BJ (cell line): ENCODE results near the gene SLC6A9. TPM values are rescaled to one million over a fixed set of nuclear protein-coding genes. Genes with fewer than 3 reads are reported as not detected.

Experiments used
- CTCF ChIA-PET: fragments of 350-600 bp; formaldehyde crosslinking; extraction: SDS; loops from one replicate; lab custom pipeline; 2021; ENCODE audit warnings: antibody characterized with exemption, inconsistent platforms; lab: Yijun Ruan, JAX
- POLR2A ChIA-PET: fragments of 300-600 bp; sonication (Branson Sonifier 250); formaldehyde crosslinking; extraction: SDS; loops from one replicate; lab custom pipeline; 2021; ENCODE audit warnings: antibody characterized with exemption; lab: Charles Lee
- DNase-seq: peaks from one replicate; pipeline ENCODE4 v3.0.0-alpha.2; 2011; ENCODE audit warnings: low read depth
- H3K27me3 ChIP-seq: 2 replicates; pipeline ENCODE4 v1.6.0; 2011; ENCODE audit warnings: low read length; ENCODE audit not compliant: control insufficient read depth, insufficient read depth
- H3K36me3 ChIP-seq: 2 replicates; pipeline ENCODE4 v1.5.1; 2011; ENCODE audit warnings: low read length; ENCODE audit not compliant: control insufficient read depth, insufficient read depth
- H3K4me3 ChIP-seq: 2 replicates; pipeline ENCODE4 v1.5.1; 2011; ENCODE audit warnings: low read depth, mild to moderate bottlenecking, control low read depth, low read length
- CTCF ChIP-seq: IDR thresholded peaks from 2 replicates; pipeline ENCODE4 v1.5.1; 2011; ENCODE audit warnings: low read depth, mild to moderate bottlenecking, control low read depth, inconsistent platforms, low read length, moderate library complexity; ENCODE audit not compliant: insufficient read depth
- polyA plus RNA-seq: library from polyadenylated mRNA; depleted of rRNA; stranded (reverse); fragments of >200 nt; gene quantifications from 2 replicates; pipeline ENCODE4 v1.2.3, GENCODE V29; 2011

The SLC6A9 gene
- polyA plus RNA-seq, 1 experiment = 53.9 TPM

- POLR2A ChIA-PET = no interaction called here
- Histone ChIP-seq H3K36me3 (peaks cover 28% of the 10 kb centered on the region), H3K27me3 (no peaks in the 10 kb centered on the region), H3K4me3 (no peak overlapping the region)
- TF ChIP-seq CTCF = no peak
- CTCF ChIA-PET = interaction anchor here (11.4 kb wide), 1 partner anchor 47 kb away, joined by 197 read pairs; no protein-coding TSS in a partner anchor
- no peak for DNase-seq
These were observed 33.3 kb downstream of the SLC6A9 start for GRCh38 chr1:43998000-43998378.

- DNase-seq = no peak
- POLR2A ChIA-PET = no interaction called here
- peaks cover 26% of the 10 kb centered on the region for H3K36me3 ChIP-seq
- H3K27me3 ChIP-seq = no peaks in the 10 kb centered on the region
- H3K4me3 ChIP-seq = no peak overlapping the region
- no peak for TF ChIP-seq CTCF
- CTCF ChIA-PET = interaction anchor here (11.4 kb wide), 1 partner anchor 47 kb away, joined by 197 read pairs; no protein-coding TSS in a partner anchor
These were observed 33.8 kb downstream of the SLC6A9 start for GRCh38 chr1:43997295-43997999.

- H3K27me3 ChIP-seq = no peaks in the 10 kb centered on the region
- no peak for TF ChIP-seq CTCF
- no peak for DNase-seq
- no peak overlapping the region for H3K4me3 ChIP-seq
- CTCF ChIA-PET = interaction anchor here (11.4 kb wide), 1 partner anchor 48 kb away, joined by 197 read pairs; no protein-coding TSS in a partner anchor
- POLR2A ChIA-PET = no interaction called here
- peaks cover 23% of the 10 kb centered on the region for H3K36me3 ChIP-seq
These were observed 34.5 kb downstream of the SLC6A9 start for GRCh38 chr1:43996733-43997115.

GRCh38 chr1:43995984-43996732 is 35.1 kb downstream of the SLC6A9 start:
- POLR2A ChIA-PET = no interaction called here
- no peaks in the 10 kb centered on the region for H3K27me3 ChIP-seq
- CTCF ChIA-PET = interaction anchor here (1.6 kb wide), 1 partner anchor 9 kb away, joined by 10 read pairs; no protein-coding TSS in a partner anchor
- H3K36me3 ChIP-seq = peaks cover 20% of the 10 kb centered on the region
- H3K4me3 ChIP-seq = no peak overlapping the region
- no peak for TF ChIP-seq CTCF
- no peak for DNase-seq
